ENCODE results near the gene EEIG2.

GRCh38 chr1:108565512-108565911 lies 5.6 kb downstream of the EEIG2 start:
- TF ChIP-seq POLR2AphosphoS5 (IDR thresholded peaks at IDR 0.05; ENCODE audit: low read depth, low read length) (no peak), POLR2A (IDR thresholded peaks at IDR 0.05; ENCODE audit: low read depth, low read length) (no peak), SPI1 (IDR thresholded peaks at IDR 0.05; ENCODE audit: low read depth, low read length) (no peak), TAF1 (IDR thresholded peaks at IDR 0.05; ENCODE audit: low read depth, low read length) (no peak), POU2F2 (IDR thresholded peaks at IDR 0.05; ENCODE audit: low read depth, low read length) (no peak)

Measured in GM12891 (cell line).